HCT116 (cell line): ENCODE measurements around the gene ADGRE2.
"Not testable (repeated sequence)": the region's sequence is repeated elsewhere in the genome, so short reads cannot be mapped to it uniquely, and the experiment has no call there.

Experiments
- EZH2 ChIP-seq: fragments of 200-600 bp; sonication (generic); IDR thresholded peaks from 2 replicates; pipeline ENCODE4 v1.6.1; 2017; ENCODE audit warnings: antibody characterized with exemption, mixed run types
- JUND ChIP-seq: IDR thresholded peaks from 2 replicates; pipeline ENCODE4 v1.6.1; 2012
- MAX ChIP-seq: IDR thresholded peaks from 2 replicates; pipeline ENCODE4 v1.6.1; 2012
- POLR2A ChIP-seq: IDR thresholded peaks from 2 replicates; pipeline ENCODE4 v1.7.0; 2011; ENCODE audit warnings: borderline replicate concordance; ENCODE audit not compliant: insufficient read depth, insufficient read length; ENCODE audit errors: extremely low read depth
- POLR2AphosphoS5 ChIP-seq: IDR thresholded peaks from 2 replicates; pipeline ENCODE4 v1.6.1; 2011; ENCODE audit warnings: mild to moderate bottlenecking, low read depth, low read length, moderate library complexity
- SIN3A ChIP-seq: IDR thresholded peaks from 2 replicates; pipeline ENCODE4 v1.6.1; 2012; ENCODE audit warnings: low read depth
- YY1 ChIP-seq: IDR thresholded peaks from 2 replicates; pipeline ENCODE4 v1.6.1; 2011; ENCODE audit warnings: low read length, low read depth, moderate library complexity, mild to moderate bottlenecking; ENCODE audit not compliant: insufficient replicate concordance; ENCODE audit errors: extremely low read depth
- ZNF274 ChIP-seq: fragments of 200-500 bp; sonication (Bioruptor generic); IDR thresholded peaks from 2 replicates; pipeline ENCODE4 v1.6.1; 2014; ENCODE audit warnings: mild to moderate bottlenecking, low read depth, low read length, inconsistent platforms
- TF ChIP-seq, protein P1 (sequence below), 3 experiments: fragments of 200-600 bp in 1 of 3; sonication (generic) in 1 of 3; IDR thresholded peaks in 2 of 3; conservative IDR thresholded peaks in 1 of 3; 2 replicates each; pipeline ENCODE4 v1.5.1; 2012 to 2017; ENCODE audit warnings: low read depth in 2 of 3, low read length in 2 of 3, antibody characterized with exemption in 1 of 3, borderline replicate concordance in 1 of 3, control low read depth in 1 of 3, mild to moderate bottlenecking in 1 of 3, mixed read lengths in 1 of 3, mixed run types in 1 of 3, moderate library complexity in 1 of 3; ENCODE audit not compliant: insufficient read depth in 1 of 3
- TF ChIP-seq, protein P2 (sequence below): IDR thresholded peaks from 2 replicates; pipeline ENCODE4 v1.6.1; 2012; ENCODE audit warnings: low read depth

- not testable (repeated sequence) for TF ChIP-seq SIN3A, ZNF274, JUND, MAX, POLR2AphosphoS5, POLR2A, EZH2, YY1
- TF ChIP-seq, protein P1, sequence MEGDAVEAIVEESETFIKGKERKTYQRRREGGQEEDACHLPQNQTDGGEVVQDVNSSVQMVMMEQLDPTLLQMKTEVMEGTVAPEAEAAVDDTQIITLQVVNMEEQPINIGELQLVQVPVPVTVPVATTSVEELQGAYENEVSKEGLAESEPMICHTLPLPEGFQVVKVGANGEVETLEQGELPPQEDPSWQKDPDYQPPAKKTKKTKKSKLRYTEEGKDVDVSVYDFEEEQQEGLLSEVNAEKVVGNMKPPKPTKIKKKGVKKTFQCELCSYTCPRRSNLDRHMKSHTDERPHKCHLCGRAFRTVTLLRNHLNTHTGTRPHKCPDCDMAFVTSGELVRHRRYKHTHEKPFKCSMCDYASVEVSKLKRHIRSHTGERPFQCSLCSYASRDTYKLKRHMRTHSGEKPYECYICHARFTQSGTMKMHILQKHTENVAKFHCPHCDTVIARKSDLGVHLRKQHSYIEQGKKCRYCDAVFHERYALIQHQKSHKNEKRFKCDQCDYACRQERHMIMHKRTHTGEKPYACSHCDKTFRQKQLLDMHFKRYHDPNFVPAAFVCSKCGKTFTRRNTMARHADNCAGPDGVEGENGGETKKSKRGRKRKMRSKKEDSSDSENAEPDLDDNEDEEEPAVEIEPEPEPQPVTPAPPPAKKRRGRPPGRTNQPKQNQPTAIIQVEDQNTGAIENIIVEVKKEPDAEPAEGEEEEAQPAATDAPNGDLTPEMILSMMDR (IDR thresholded peaks at IDR 0.05 in 2 of 3, conservative IDR thresholded peaks at IDR 0.05 in 1 of 3; ENCODE audit: borderline replicate concordance in 1 of 3, insufficient read depth in 1 of 3, low read depth in 2 of 3, low read length in 2 of 3) = not testable (repeated sequence)
- TF ChIP-seq, protein P2, sequence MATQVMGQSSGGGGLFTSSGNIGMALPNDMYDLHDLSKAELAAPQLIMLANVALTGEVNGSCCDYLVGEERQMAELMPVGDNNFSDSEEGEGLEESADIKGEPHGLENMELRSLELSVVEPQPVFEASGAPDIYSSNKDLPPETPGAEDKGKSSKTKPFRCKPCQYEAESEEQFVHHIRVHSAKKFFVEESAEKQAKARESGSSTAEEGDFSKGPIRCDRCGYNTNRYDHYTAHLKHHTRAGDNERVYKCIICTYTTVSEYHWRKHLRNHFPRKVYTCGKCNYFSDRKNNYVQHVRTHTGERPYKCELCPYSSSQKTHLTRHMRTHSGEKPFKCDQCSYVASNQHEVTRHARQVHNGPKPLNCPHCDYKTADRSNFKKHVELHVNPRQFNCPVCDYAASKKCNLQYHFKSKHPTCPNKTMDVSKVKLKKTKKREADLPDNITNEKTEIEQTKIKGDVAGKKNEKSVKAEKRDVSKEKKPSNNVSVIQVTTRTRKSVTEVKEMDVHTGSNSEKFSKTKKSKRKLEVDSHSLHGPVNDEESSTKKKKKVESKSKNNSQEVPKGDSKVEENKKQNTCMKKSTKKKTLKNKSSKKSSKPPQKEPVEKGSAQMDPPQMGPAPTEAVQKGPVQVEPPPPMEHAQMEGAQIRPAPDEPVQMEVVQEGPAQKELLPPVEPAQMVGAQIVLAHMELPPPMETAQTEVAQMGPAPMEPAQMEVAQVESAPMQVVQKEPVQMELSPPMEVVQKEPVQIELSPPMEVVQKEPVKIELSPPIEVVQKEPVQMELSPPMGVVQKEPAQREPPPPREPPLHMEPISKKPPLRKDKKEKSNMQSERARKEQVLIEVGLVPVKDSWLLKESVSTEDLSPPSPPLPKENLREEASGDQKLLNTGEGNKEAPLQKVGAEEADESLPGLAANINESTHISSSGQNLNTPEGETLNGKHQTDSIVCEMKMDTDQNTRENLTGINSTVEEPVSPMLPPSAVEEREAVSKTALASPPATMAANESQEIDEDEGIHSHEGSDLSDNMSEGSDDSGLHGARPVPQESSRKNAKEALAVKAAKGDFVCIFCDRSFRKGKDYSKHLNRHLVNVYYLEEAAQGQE = not testable (repeated sequence)
Observed at GRCh38 chr19:14765403-14765802, 13.0 kb downstream of the ADGRE2 start.
